Muscle of back (tissue), 11 donors: ENCODE data around the gene GNB1L. TPM values are rescaled to one million over a fixed set of nuclear protein-coding genes. Genes with fewer than 3 reads are reported as not detected.
"Not testable (repeated sequence)": the region's sequence is repeated elsewhere in the genome, so short reads cannot be mapped to it uniquely, and the experiment has no call there.

Experiments
- DNase-seq, 3 donors: peaks; one replicate each; pipeline versions ENCODE4 v3.0.0 to v3.0.0-alpha.2; 2013
- polyA plus RNA-seq, 10 donors: library from polyadenylated mRNA; unstranded; fragments of 120-200 nt; gene quantifications; one replicate each; pipeline ENCODE4 v1.2.1, GENCODE V29; 2013; ENCODE audit not compliant: insufficient read length in 10 of 10

GNB1L gene
- polyA plus RNA-seq, 10 donors: 2.1 to 5.3 (median 3.7) TPM

DNA sequence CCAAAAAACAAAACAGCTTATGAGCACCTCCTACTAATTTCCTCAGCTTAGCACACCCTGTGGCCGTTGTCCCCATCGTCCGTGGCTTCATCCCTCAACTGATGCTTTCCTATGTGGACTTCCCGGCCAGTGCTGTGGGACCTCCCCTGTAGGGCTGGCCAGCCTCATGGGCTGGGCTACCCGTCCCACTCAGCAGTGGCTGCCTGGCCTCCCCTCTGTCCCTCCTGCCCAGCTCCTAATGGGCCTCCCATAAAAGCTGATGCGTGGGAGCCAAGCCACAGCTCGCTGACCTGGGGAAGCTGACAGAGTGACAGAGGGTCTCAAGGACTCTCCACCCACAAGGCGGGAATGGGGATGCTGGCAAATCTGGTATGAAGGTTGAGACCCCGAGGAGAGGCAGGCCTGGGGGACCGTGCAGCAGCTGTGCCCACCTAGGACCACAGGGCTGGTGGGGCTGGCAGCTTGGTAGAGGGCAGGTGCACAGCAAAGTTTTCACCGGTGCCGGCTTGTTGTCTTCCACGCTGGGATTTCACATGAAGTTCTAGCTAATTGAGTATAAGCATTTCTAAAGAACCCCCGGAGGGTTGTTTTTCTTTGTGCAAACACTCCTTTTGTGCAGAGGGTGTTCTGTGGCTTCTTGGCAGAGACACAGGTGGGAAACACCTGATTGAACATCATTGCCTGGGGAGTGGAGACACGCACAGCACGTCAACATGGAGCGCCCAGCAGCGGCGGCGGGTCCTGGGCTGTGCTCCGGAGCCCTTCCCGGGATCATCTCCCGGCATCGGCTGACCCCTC is 70.9 kb downstream of the GNB1L start:
- DNase-seq: no peak

DNA sequence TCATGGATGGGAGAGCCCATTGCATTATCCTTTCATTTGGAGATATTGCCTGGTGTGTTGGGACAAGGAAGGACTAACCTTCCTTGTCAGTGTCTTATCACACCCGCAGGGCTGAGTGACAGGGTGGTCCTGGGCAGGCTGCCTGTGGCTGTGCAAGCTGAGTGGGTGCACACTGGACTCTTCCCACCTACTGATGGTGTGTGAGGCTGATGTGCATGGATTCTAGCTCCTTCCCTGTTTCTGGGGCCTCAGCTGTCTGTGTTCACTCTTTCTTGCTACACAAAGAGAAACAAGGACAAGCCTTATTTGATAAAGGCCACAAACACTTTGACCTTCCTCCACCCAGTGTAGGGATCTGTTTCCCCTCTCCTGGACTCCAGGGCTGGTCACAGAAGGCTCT is 72.1 kb downstream of the GNB1L start:
- DNase-seq: no peak

DNA sequence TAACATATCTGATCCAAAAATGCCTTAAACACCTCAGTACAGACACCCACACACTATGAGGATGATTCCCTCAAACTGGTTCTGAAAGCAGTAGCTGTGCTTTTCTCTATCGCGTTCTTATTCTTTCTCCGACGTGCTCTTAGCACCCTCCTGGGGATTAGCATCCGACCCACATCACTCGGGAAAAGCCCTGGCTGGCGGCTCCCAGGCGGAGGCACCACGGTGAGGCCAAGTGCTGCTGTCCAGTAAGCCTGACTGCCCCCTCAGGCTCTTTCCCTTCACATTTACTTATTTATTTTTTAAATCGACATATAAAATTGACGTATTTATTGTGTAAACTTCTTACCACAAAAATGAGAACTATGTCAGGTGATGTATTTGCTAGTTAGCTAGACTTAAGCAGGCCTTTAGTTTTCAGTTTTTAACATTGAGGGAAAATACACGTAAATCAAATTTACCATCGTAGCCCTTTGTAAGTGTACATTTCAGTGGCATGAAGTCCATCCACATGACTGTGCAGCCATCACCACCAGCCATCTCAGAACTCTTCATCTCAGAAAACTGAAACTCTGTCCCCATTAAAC is 74.9 kb downstream of the GNB1L start:
- DNase-seq: no peak

- DNase-seq: no peak
Measured at GRCh38 chr22:19779011-19779421, 75.7 kb downstream of the GNB1L start.

GRCh38 chr22:19777192-19777591 is 77.5 kb downstream of the GNB1L start:
- not testable (repeated sequence) for DNase-seq

- DNase-seq: no peak
Measured at GRCh38 chr22:19776433-19777031, 78.1 kb downstream of the GNB1L start.

DNA sequence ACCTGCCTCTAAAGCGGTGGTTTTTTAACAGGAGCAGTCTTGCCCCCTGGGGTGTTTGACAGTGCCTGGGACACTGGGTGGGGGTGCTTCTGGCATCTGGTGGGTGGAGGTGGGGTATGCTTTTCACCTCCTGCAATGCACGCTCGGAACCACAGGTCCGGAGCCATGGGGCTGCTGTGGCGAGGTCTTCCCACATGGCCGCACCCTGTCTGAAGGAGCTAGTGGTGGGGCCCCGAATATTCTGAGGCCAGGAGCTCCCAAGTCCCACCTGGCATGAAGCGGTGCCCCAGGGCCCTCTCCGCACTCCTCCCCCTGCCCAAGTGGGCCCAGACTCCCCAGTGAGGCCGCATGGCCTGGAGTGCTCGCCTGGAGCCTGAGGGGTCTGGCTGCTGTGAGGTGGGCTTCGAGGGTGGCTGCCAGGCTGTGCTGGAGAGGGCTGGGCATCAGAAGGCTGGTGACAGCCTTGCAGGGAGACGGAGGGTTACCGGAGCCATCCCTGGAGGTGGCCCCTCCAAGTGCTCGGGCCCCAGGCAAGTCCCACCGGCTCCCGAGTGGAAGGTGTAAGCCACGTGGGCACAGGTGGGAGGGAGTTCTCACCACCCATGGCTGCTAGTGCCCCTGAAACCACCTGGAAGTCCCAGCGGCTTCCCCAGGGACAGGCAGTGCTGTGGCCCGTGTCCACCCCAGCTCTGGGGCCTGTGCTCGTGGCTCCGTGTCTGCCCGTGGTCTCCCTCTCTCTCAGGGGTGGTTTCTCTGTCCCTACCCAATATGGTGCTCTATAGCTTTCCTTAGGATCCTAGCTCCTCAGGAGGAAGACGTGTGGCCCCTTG is 79.0 kb downstream of the GNB1L start:
- no peak for DNase-seq

DNA sequence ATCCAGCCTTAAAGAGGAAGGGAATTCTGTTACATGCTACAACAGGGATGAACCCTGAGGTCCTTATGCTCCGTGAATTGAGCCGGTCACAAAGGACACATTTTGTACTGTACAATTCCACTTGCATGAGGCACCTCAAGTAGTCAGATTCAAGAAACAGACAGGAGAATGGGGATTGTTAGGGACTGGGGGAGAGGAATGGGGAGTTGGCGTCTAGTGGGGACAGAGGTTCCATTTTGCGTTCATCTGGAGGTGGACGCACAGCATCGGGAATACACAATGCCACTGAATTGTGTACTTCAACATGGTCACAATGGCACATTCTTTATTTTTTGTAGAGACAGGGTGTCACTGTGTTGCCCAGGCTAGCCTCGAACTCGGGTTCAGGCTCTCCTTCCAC is 80.0 kb downstream of the GNB1L start:
- no peak for DNase-seq

DNA sequence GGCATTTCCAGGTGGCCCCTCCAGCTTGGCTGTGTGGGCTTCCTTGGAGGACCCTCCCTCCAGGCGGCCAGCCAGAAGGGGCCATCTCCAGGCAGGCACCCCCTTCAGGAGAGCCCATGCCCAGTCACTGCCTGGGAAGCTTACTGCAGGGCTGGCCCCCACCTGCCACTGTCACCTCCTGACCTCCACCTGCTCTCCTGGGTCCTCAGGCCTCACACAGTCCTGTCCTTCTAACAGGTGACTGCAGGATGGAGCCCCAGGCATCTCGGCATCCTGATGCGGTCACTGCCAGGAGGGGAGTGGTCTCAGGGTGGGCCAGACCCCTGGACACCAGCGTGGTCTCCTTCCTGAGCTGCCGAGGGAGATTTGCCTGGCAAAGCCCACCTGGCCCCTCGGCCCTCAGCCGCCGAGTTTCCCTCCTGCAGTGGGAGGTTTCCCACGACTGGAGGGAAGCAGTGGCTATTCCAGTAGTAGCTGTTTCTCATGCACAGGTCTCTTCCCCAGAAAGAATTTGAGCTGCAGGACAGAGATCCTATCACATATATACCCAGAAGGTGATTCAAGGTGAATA is 81.1 kb downstream of the GNB1L start:
- no peak for DNase-seq

- no peak for DNase-seq
Measured at GRCh38 chr22:19772673-19773469, 81.8 kb downstream of the GNB1L start.

GRCh38 chr22:19772422-19772672 is 82.3 kb downstream of the GNB1L start:
- DNase-seq: no peak

DNA sequence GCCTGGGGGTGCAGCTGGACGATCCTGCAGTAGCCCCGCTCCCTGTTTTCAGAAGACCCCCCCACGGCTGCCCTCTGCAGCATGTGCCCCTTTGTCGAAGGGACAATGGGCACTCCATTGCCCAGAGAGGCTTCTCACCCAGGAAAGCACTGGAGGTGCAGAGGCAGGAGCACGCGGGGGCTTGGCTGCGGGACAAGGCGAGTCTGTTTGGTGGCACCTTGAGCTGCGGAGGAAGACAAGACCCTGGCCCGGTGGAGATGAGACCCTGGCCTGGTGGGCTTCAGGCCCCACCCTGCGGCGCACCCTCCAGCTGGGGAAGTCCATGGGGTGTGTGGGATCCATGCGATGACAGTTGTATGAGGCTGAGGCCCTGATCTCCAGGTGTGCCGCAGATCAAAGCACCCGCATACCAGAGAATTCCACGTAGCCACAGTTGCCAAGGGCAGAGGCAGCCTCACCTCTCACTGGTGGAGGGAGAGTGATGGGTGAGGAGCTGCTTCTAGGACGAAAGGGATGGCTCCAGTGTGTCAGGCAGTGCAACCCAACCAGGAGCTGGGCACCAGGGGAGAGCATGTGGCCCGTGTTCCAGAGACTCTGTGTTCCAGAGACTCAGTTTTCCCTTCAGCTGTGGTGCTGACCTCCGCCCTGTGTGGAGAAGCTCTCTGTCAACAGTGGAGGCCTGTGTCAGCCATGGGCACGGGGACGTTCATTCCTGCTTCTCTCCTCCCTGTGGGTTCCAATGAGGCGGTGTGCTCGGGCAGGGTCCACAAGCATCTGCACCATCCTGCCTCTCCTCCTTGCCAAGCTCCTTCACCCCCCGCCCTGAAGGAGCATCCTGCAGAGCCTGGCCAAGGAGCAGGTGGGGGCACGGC is 84.1 kb downstream of the GNB1L start:
- no peak for DNase-seq

DNA sequence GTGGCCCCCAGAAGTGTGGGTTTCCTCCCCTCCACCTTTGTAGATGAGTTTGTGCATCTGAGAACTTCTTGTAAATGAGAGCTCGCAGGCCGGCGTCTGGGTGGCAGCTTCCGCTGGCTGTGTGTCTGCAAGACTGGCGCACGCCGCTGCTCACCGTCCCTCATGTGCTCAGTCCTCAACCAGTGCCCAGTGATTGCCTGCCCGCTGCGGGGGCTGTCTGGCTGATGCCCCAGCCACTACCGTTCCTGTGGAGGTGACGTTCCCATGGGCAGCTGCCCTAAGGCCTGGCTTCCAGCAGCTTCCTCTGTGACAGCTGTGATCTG is 85.3 kb downstream of the GNB1L start:
- DNase-seq: no peak

DNA sequence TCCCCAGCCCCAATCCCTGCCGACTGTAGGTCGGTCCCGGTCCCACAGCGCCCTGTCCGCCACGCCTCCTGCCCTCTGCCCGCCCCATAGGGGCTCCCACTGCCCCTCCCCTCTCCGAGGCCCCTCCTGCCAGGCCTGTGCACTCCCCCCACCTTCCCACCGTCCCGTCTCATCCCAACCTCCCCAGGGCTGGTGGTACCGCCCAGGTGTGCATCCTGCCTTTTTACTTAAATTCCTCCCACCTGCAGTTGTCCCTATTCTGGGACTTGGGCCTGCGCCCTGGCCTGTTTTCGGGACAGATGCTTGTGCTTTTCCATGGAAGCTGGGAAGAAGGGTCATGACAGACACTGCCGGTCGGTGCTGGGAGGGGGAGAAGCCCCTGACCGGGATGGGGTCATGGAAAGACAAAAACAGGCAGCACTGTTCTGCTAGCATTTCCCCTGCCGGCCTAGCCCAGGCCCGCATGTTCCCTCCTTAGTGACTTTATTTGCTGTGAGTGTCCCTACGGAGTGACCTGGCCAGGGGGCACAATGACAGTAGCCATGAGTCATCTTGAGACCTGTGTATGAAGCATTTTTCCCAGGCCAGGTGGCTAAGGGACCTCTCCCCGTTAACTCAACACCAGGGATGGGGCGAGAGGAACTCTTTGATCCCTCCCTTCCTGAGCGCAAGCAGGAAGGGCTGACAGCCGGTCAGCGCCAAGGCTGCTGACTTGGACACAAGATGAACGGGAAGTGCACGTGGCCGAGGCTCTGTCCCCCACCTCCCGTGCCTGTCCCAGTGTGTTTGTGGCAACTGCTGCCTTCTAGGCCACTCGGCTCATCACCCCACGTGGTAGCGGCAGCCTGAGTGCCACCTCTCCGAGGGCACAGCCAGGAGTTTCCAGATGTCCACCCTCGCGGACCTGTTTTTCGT is 87.0 kb downstream of the GNB1L start:
- DNase-seq: peak in 1 of 3 donors; percentile 67

DNA sequence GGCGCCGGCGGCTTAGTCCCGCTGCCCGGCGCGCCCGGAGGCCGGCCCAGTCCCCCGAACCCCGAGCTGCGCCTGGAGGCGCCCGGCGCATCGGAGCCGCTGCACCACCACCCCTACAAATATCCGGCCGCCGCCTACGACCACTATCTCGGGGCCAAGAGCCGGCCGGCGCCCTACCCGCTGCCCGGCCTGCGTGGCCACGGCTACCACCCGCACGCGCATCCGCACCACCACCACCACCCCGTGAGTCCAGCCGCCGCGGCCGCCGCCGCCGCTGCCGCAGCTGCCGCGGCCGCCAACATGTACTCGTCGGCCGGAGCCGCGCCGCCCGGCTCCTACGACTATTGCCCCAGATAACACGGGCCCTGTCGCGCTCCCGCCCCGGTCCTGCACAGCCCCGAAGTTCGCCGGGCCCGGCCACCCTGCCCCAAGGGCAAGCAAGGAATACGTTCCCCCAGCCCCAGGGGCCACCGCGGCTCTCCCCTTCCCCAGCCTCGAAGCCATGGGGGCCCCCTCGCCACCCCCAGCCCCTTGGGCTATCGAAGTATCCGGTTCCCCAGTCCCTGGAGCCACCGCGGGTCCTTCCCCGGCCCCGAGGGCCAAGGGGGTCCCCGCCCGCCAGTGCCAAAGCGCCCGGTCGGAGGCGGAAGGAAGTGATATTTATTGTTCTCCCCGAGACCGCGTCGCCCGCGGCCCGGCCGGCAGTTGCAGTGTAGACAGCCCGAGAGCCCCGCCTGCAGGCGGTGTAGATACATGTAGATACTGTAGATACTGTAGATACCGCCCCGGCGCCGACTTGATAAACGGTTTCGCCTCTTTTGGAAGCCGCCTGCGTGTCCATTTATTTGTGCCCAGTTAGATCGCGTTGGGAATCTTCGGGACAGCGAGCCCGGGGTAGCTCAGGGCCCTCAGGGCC is 87.9 kb downstream of the GNB1L start:
- DNase-seq: peak in 1 of 3 donors; percentile 51

GRCh38 chr22:19766240-19766510 is 88.5 kb downstream of the GNB1L start:
- no peak for DNase-seq

DNA sequence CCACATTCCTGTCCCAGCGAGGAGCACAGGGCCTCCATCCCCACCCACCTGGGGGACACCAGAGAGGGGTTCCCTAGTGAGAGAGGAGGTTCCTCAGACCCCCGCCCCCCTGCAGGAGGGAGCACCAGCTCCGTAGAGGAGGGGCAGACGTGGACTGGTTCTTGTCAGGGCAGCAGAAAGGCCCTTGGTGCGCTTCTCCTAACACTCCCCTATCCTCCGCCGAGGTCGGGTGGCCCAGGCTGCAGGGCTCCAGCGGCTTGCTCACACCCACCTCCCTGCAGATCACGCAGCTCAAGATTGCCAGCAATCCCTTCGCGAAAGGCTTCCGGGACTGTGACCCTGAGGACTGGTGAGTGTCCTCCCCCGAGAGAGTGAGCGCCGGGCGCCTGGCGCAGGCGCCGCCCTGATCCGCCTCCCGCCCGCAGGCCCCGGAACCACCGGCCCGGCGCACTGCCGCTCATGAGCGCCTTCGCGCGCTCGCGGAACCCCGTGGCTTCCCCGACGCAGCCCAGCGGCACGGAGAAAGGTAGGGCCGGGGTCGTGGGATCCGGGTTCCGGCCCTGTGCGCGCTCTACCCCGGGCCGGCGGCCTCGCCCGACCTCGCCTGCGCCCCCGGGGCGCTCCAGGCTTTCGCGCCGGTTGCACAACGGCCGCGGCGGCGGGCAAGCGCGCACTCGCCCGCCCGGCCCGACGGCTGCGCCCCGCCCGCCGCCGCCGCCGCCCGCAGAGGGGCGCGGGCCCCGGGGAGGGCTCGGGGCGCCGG is 89.0 kb downstream of the GNB1L start:
- DNase-seq: no peak
